Lung (tissue), 12 donors: Measurements from ENCODE around the gene RNF43. TPM values are rescaled to one million over a fixed set of nuclear protein-coding genes. Genes with fewer than 3 reads are reported as not detected.

Experiments used
- ATAC-seq: fragments of 200-7000 bp; cut with Tn5 transposase; one replicate; pipeline ENCODE4 v1.9.1; 2020; ENCODE audit warnings: moderate number of reproducible peaks; ENCODE audit not compliant: insufficient read depth, low FRiP score
- DNase-seq, 3 donors: peaks; one replicate each; pipeline ENCODE4 v3.0.0-alpha.2; 2013 to 2017
- H3K27ac ChIP-seq, 2 donors: one replicate each; pipeline ENCODE4 v1.5.1; 2013; ENCODE audit warnings: mild to moderate bottlenecking in 2 of 2, moderate library complexity in 2 of 2, control low read depth in 1 of 2, inconsistent platforms in 1 of 2, low read depth in 1 of 2, low read length in 1 of 2
- H3K27me3 ChIP-seq, 3 donors: one replicate each; pipeline ENCODE4 v1.5.1; 2013; ENCODE audit warnings: low read length in 2 of 3; ENCODE audit not compliant: control insufficient read depth in 3 of 3, insufficient read depth in 3 of 3
- H3K36me3 ChIP-seq, 4 donors: one replicate each; pipeline ENCODE4 v1.5.1; 2013; ENCODE audit warnings: low read length in 4 of 4, mild to moderate bottlenecking in 1 of 4, moderate library complexity in 1 of 4; ENCODE audit not compliant: control insufficient read depth in 4 of 4, insufficient read depth in 4 of 4
- H3K4me1 ChIP-seq, 5 donors: one replicate each; pipeline ENCODE4 v1.5.1; 2013; ENCODE audit warnings: low read length in 5 of 5, mild to moderate bottlenecking in 2 of 5, moderate library complexity in 1 of 5; ENCODE audit not compliant: control insufficient read depth in 5 of 5, insufficient read depth in 5 of 5
- H3K4me3 ChIP-seq: one replicate; pipeline ENCODE4 v1.5.1; 2013; ENCODE audit warnings: mild to moderate bottlenecking, control low read depth, moderate library complexity
- H3K9ac ChIP-seq, 2 donors: one replicate each; pipeline ENCODE4 v1.5.1; 2013; ENCODE audit warnings: low read length in 2 of 2, control low read depth in 1 of 2; ENCODE audit not compliant: insufficient read depth in 1 of 2
- H3K9me3 ChIP-seq, 4 donors: one replicate each; pipeline ENCODE4 v1.5.1; 2013; ENCODE audit warnings: low read length in 3 of 4, mild to moderate bottlenecking in 1 of 4, moderate library complexity in 1 of 4; ENCODE audit not compliant: control insufficient read depth in 4 of 4, insufficient read depth in 3 of 4
- CTCF ChIP-seq: IDR thresholded peaks from 2 replicates; pipeline ENCODE4 v1.5.1; 2012; ENCODE audit warnings: mild to moderate bottlenecking; ENCODE audit errors: control extremely low read depth, extremely low read depth
- WGBS, 2 donors: extraction: QIAGEN DNeasy Blood & Tissue Kit; methylation state at CpG; one replicate each; pipeline ENCODE4 v1.1.7; 2013; 5-methylcytosine and 5-hydroxymethylcytosine counted together
- polyA plus RNA-seq, 2 donors: library from polyadenylated mRNA; stranded (reverse); fragments of 200-250 nt; gene quantifications; one replicate each; pipeline ENCODE4 v1.2.1, GENCODE V29; 2013
- total RNA-seq, 2 donors: library from RNA; depleted of rRNA in 1 of 2; stranded (reverse); fragments of >200 nt in 1 of 2; gene quantifications; one replicate each; pipeline ENCODE4 v1.2.1, GENCODE V29; 2014 to 2021
- donor health status: control.
- donor health status: control.
- donor health status: Bipolar disorder and iron deficiency.
- donor health status: healthy.
- donor health status: DM: yes; HTN: yes; CAD: no.

The RNF43 gene
- total and polyA plus RNA-seq, 4 donors: 3.7 to 32.9 (median 7.8) TPM

GRCh38 chr17:58412961-58413586 is 4.3 kb downstream of the RNF43 start:
- Histone ChIP-seq H3K4me1 (peaks cover 0 to 60% (median 6%) of the 10 kb centered on the region in 5 donors), H3K36me3 (no peaks in the 10 kb centered on the region), H3K9me3 (no peaks in the 10 kb centered on the region), H3K4me3 (no peak overlapping the region), H3K27me3 (no peaks in the 10 kb centered on the region), H3K27ac (no peak overlapping the region), H3K9ac (peak overlapping the region in 1 of 2 donors; percentile 79)
- WGBS, 2 donors: 54 to 80% methylated on average over 3 of the region's 3 CpGs
- no peak for ATAC-seq
- DNase-seq: peak in 2 of 3 donors; percentile 61 to 63
- TF ChIP-seq CTCF: no peak

GRCh38 chr17:58412064-58412703 is 5.2 kb downstream of the RNF43 start:
- Histone ChIP-seq H3K4me3 (no peak overlapping the region), H3K36me3 (no peaks in the 10 kb centered on the region), H3K4me1 (peaks cover 0 to 60% (median 6%) of the 10 kb centered on the region in 5 donors), H3K9ac (peak overlapping the region in 1 of 2 donors; percentile 16), H3K9me3 (no peaks in the 10 kb centered on the region), H3K27me3 (no peaks in the 10 kb centered on the region), H3K27ac (no peak overlapping the region)
- ATAC-seq (no peak), DNase-seq (no peak)
- WGBS, 2 donors: 96 to 97% methylated on average over 1 of the region's 1 CpG
- no peak for TF ChIP-seq CTCF

DNA sequence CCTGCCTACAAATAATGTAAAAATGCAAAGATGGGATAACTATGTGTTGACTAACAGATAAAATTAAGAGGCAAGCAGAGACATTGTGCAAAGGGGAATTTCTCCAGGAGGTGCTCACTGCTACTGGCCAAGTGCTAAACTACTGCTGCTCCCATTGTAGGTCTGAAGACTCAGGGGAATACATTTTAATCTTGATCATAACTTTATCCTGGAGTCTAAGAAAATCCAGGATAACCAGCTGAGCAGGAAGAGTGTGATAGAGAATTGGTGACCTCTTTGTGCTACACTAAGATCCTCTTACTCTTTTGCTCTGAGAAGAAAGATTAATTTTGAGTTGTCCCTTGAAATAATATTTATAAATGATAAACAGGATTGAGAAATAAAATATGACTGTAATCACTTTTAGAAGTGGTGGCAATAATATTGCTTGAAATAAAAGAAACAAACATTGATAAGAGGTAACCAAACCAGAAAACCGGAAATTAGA is 5.9 kb downstream of the RNF43 start:
- peak in 1 of 3 donors; percentile 16 for DNase-seq
- no peak for ATAC-seq
- WGBS, 2 donors: 38 to 82% methylated on average over 1 of the region's 1 CpG
- no peak for TF ChIP-seq CTCF
- Histone ChIP-seq H3K27me3 (no peaks in the 10 kb centered on the region), H3K9me3 (no peaks in the 10 kb centered on the region), H3K36me3 (no peaks in the 10 kb centered on the region), H3K9ac (no peak overlapping the region), H3K4me1 (peaks cover 0 to 54% (median 6%) of the 10 kb centered on the region in 5 donors), H3K27ac (no peak overlapping the region), H3K4me3 (no peak overlapping the region)
